ENCODE data around the gene TFPI. TPM values are rescaled to one million over a fixed set of nuclear protein-coding genes. Genes with fewer than 3 reads are reported as not detected.

Gene TFPI
- total RNA-seq, 4 donors from 2014 or later, result 3.5 to 89.6 (median 22.5) TPM

DNA sequence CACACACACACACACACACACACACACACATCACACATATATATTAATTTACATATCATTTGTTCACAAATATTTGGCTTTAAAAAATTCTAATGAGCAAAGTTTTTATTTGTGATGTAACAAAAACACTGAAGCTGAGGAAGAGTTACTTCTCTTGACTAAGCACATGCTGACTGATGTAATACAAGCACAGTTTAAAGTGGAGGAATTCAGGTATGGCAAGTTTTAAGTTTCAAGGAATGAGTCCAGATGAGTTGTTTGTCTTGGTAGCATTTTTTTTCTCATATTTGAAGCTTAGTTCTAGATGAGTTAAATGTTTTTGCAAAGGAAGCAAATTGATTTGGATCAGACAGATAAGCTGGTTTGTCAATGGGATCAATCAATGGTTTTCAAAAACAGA, 86.0 kb downstream of the TFPI start:
- DNase-seq, result no peak
- H3K9me3 ChIP-seq, result no peaks in the 10 kb centered on the region
- TF ChIP-seq CTCF (IDR thresholded peaks at IDR 0.05) (no peak), POLR2A (IDR thresholded peaks at IDR 0.05) (no peak)
- no peak overlapping the region for H3K4me3 ChIP-seq
- no peaks in the 10 kb centered on the region for H3K27me3 ChIP-seq
- no peaks in the 10 kb centered on the region for H3K36me3 ChIP-seq
- intact Hi-C loops (cut with DNase I), result no loop called here
- H3K27ac ChIP-seq, result peak overlapping the region in 1 of 4 donors; percentile 32
- H3K4me1 ChIP-seq, result peaks cover 0 to 16% (median 0%) of the 10 kb centered on the region in 3 donors

DNA sequence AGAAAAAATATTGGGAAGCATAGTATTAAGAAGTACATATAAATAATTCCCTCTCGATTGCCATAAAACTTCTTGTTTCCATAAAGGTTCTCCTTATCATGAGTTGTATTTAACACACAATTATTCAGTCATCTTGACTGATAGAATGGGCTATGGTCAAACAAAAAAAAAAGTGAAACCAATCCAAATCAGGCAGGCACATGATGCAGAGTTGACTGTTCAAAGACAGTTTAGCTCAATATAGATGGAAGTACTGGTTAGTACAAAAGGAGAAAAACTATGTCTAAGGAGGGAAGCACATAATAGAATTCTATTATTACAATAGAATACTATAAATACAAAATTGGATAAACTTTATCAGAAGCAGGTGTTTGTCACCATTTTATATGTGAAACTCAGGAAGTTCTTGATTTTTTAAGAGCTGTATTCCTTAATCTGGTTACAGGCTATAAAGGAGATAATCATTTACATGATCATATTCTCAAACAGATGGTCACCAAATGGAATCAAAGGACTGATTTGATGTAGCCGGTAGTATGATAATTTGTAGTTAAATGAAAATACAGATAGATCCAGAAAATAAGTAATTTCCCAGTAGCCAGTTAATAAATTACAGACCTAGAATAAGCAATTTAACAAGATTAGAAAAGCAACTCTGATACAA, 88.0 kb downstream of the TFPI start:
- H3K27me3 ChIP-seq, result no peaks in the 10 kb centered on the region
- no peak for TF ChIP-seq CTCF (IDR thresholded peaks at IDR 0.05)
- TF ChIP-seq POLR2A (IDR thresholded peaks at IDR 0.05), result no peak
- H3K36me3 ChIP-seq, result no peaks in the 10 kb centered on the region
- no peaks in the 10 kb centered on the region for H3K9me3 ChIP-seq
- H3K27ac ChIP-seq, result no peak overlapping the region
- intact Hi-C loops (cut with DNase I), result no loop called here
- no peak overlapping the region for H3K4me3 ChIP-seq
- H3K4me1 ChIP-seq, result peaks cover 0 to 16% (median 0%) of the 10 kb centered on the region in 3 donors
- no peak for DNase-seq
- 67 to 88% methylated on average over 2 of the region's 2 CpGs for WGBS, 2 donors

DNA sequence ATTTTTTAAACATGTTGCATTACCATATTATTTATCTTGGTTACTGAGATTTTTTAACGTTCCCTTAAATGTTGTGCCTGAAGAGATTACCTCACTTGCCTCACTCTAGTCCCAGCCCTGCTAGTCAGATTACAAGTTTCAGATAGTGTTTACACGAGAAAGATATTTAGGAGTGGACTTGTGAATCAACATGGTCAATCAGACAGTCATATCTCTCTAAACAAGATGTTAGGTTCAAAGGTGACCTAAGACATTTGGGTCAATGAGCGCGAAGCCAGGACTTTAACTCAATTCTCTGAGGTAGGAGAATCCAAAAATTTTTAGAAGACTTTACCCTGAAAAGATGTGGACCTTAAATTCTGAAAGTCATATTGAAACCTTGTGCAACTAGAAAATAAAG, 91.4 kb downstream of the TFPI start:
- Histone ChIP-seq H3K4me1 (no peaks in the 10 kb centered on the region), H3K27me3 (no peaks in the 10 kb centered on the region), H3K4me3 (no peak overlapping the region), H3K9me3 (no peaks in the 10 kb centered on the region), H3K36me3 (no peaks in the 10 kb centered on the region), H3K27ac (no peak overlapping the region)
- DNase-seq, result no peak
- intact Hi-C loops (cut with DNase I), result no loop called here
- 37 to 38% methylated on average over 4 of the region's 4 CpGs for WGBS, 2 donors
- no peak for TF ChIP-seq POLR2A (IDR thresholded peaks at IDR 0.05)
- TF ChIP-seq CTCF (IDR thresholded peaks at IDR 0.05), result no peak

DNA sequence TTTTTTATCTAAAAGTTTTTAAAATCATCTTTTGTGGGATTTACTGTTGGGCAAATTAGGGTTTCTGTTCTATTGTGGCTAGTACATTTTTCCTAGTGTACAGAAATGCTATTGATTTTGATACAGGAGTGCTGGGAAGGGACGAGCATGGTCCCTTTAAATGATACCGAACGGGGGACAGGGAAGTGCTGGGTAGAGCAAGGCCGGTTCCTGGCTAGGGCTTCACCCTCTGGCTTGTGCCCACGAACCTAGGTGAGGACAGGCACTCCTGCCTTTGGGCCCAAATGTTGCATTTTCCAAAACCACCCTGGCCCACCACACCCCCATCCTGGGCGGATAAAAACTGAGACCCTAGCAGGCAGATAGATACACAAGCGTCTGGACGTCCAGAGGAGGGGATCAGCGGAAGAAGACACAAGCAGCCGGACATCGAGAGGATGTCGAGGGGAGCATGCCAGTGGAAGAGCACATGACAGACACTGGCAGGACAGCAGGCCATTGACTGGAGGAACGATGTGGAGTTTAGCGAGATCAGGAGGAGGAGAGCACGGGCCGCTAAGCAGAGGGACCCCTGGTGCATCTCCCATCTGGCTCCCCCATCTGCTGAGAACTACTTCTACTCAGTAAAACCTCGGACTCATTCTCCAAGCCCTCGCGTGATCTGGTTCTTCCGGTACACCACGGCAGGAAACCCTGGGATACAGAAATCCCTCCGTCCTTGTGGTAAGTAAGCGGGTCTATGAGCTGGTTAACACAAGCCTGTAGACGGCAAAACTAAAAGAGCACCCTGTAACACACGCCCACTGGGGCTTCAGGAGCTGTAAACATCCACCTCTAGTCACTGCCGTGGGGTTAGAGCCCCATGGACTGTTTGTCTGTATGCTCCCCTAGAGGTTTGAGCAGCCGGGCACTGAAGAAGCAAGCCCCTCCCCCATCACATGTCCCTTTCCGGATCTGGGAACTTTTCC, 92.7 kb downstream of the TFPI start:
- peak overlapping the region; percentile 6 to 8 (median 7) for H3K4me3 ChIP-seq
- H3K9me3 ChIP-seq, result no peaks in the 10 kb centered on the region
- H3K36me3 ChIP-seq, result no peaks in the 10 kb centered on the region
- no peak for DNase-seq
- H3K27me3 ChIP-seq, result no peaks in the 10 kb centered on the region
- H3K4me1 ChIP-seq, result no peaks in the 10 kb centered on the region
- no peak overlapping the region for H3K27ac ChIP-seq
- WGBS, 2 donors, result 79 to 88% methylated on average over 15 to 22 of the region's 28 CpGs
- intact Hi-C loops (cut with DNase I), result no loop called here
- no peak for TF ChIP-seq CTCF (IDR thresholded peaks at IDR 0.05)
- no peak for TF ChIP-seq POLR2A (IDR thresholded peaks at IDR 0.05)

DNA sequence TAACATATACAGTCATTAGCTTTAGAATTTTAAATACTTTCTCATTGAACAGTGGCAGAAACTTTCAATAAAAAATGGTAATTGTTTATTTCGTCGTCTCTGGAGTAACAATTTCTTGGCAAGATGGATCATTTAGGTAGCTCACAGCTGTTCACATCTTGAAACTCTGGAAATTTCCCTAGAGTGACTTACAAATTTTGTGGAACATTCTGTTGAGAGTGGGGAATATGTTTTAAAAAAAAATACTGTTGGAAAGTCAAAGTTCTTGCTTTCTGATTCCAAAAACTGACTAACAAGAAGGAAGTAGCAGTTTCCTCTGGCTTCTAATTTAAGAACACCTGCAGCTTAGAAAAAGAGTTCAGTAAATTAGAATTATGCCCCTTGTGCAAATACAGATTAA, 95.0 kb downstream of the TFPI start:
- Histone ChIP-seq H3K27ac (no peak overlapping the region), H3K9me3 (no peaks in the 10 kb centered on the region), H3K36me3 (no peaks in the 10 kb centered on the region), H3K4me3 (no peak overlapping the region), H3K4me1 (no peaks in the 10 kb centered on the region), H3K27me3 (no peaks in the 10 kb centered on the region)
- intact Hi-C loops (cut with DNase I), result loop anchor here (10.0 kb wide), 2 partner anchors 164 to 594 kb away; no protein-coding TSS in a partner anchor
- WGBS, 2 donors, result 26 to 66% methylated on average over 2 of the region's 2 CpGs
- TF ChIP-seq POLR2A (IDR thresholded peaks at IDR 0.05) (no peak), CTCF (IDR thresholded peaks at IDR 0.05) (no peak)
- DNase-seq, result no peak
